Nephron progenitor cell (in vitro differentiated cells): Measurements from ENCODE around the gene ILK.

ENCODE experiments used
- DNase-seq: peaks from one replicate; pipeline ENCODE4 v3.0.0; 2021
- H3K27ac Mint-ChIP-seq: 2 replicates; pipeline ENCODE4 v1.8.0; 2021; ENCODE audit warnings: mild to moderate bottlenecking, moderate library complexity, mixed read lengths
- H3K27me3 Mint-ChIP-seq: 2 replicates; pipeline ENCODE4 v1.8.0; 2021; ENCODE audit warnings: mild to moderate bottlenecking, low read depth, mixed read lengths; ENCODE audit not compliant: poor library complexity
- H3K36me3 Mint-ChIP-seq: 2 replicates; pipeline ENCODE4 v1.8.0; 2021; ENCODE audit warnings: low read depth, mixed read lengths
- H3K4me1 Mint-ChIP-seq: 2 replicates; pipeline ENCODE4 v1.8.0; 2021; ENCODE audit warnings: mixed read lengths
- H3K4me3 Mint-ChIP-seq: 2 replicates; pipeline ENCODE4 v1.8.0; 2021; ENCODE audit warnings: mild to moderate bottlenecking, moderate library complexity, mixed read lengths
- H3K9me3 Mint-ChIP-seq: 2 replicates; pipeline ENCODE4 v1.8.0; 2021; ENCODE audit warnings: mild to moderate bottlenecking, moderate library complexity, mixed read lengths
- TF ChIP-seq, protein P1 (sequence below): fragments of 200-600 bp; sonication (generic); IDR thresholded peaks from 2 replicates; pipeline ENCODE4 v1.5.0; 2021; ENCODE audit warnings: antibody characterized with exemption

Gene ILK

DNA sequence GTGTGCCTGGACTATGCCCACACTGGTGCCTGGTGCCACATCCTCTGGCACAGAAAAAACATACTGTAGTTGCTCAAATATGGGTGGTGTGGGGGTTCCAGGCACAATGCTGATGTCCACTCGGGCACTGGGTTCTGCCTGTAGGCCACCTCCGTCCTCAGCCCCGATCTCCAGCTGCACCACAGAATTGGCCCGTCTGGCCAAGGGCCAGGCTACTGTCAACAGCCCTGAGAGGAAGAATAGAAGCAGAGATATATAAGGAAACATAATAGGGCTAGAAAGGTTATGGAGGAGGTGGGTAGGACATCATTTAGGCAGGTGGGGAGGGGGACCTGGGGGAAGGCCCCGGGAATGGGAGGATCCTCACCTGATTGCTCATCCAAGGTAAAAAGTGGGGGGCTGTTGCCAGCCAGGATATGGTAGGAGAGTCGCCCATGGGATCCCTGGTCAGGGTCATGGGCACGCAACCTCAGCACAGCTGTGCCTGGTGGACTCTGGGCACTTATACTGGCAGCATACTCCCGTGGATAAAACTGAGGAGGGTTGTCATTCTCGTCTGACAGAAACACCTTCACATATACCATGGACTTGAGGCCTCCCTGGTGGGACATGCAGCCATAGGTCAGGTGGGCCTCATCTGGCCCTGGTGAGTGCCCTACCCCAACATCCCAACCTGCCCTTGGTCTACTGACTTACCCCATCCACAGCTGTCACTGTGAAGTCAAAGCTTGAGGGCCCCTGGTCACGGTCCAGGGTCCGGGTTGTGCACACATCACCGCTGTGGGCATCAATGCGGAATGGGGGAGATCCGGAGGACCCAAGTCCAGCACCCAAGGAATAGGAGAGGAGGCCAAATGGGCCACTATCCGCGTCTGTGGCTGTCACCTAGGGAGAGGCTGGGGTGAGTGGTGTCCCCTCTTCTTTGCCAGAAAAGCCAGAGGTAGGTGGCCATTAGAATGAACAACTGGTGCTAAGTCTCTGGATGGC is 30.1 kb downstream of the ILK start:
- Mint-ChIP-seq H3K27me3 (peaks cover 30% of the 10 kb centered on the region), H3K27ac (peak overlapping the region; percentile 81), H3K9me3 (no peaks in the 10 kb centered on the region), H3K4me3 (no peak overlapping the region), H3K36me3 (peaks cover 45% of the 10 kb centered on the region), H3K4me1 (peaks cover 5% of the 10 kb centered on the region)
- DNase-seq, result no peak
- TF ChIP-seq, protein P1, sequence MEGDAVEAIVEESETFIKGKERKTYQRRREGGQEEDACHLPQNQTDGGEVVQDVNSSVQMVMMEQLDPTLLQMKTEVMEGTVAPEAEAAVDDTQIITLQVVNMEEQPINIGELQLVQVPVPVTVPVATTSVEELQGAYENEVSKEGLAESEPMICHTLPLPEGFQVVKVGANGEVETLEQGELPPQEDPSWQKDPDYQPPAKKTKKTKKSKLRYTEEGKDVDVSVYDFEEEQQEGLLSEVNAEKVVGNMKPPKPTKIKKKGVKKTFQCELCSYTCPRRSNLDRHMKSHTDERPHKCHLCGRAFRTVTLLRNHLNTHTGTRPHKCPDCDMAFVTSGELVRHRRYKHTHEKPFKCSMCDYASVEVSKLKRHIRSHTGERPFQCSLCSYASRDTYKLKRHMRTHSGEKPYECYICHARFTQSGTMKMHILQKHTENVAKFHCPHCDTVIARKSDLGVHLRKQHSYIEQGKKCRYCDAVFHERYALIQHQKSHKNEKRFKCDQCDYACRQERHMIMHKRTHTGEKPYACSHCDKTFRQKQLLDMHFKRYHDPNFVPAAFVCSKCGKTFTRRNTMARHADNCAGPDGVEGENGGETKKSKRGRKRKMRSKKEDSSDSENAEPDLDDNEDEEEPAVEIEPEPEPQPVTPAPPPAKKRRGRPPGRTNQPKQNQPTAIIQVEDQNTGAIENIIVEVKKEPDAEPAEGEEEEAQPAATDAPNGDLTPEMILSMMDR, result no peak

- Mint-ChIP-seq H3K27ac (no peak overlapping the region), H3K4me3 (no peak overlapping the region), H3K4me1 (peaks cover 10% of the 10 kb centered on the region), H3K36me3 (peaks cover 43% of the 10 kb centered on the region), H3K9me3 (no peaks in the 10 kb centered on the region), H3K27me3 (peaks cover 28% of the 10 kb centered on the region)
- TF ChIP-seq, protein P1, result no peak
- DNase-seq, result no peak
Observed at GRCh38 chr11:6634534-6634933, 31.0 kb downstream of the ILK start.

DNA sequence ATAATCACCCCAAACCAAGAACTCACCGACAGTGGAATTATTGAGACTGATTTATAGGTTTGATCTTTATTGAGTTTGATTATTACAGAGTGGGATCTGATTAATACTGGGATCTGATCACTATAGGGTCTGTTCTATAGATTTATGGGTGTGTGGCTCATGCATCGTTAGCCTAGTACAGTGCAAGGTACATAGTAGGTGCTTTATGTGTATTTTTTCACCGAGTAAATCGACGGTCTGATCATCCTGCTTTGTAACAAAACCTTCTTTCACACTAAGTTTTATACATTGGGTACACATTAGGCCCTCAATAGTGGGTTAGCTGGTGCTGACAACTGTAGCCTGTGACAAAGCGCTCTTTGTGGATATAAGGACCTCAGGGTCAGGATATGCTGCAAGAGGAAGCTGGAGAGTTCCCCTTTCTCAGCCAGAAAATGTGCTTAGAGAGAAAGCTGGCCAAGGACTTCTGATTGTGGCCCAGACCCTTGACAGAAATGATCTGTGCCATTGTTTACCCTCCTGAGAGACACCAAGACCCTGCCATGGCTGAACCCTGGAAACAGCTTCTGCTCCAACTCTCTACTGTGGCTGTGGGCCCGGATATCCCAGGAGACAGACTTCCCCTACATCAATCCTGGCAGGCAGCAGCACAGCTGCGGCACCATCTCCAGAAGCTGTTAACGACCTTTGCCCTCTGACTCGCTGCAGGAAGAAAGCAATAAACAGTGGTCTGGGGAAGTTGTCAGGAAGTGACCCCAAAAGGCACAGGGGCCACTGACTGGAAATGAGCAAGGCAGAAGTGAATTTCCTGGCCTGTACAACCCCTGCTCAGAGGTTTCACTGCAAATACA is 31.7 kb downstream of the ILK start:
- no peak overlapping the region for H3K27ac Mint-ChIP-seq

DNA sequence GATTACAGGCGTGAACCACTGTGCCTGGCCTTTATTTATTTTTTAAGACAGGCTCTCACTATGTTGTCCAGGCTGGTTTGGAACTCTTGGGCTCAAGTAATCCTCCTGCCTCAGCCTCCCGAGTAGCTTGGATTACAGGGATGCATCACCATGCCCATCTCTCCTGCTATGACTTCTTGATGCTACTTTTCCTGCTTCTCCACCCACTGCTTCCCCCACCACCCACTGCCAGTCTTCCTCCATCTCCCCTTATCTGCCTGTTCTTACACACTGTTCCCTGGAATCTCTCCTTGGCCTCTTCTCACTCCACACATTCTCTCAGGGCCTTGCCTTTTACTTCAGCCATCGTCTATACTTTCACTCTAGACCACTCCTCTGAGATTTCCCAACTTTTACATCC is 32.9 kb downstream of the ILK start:
- no peak overlapping the region for H3K4me3 Mint-ChIP-seq
- H3K4me1 Mint-ChIP-seq, result peaks cover 12% of the 10 kb centered on the region
- peaks cover 29% of the 10 kb centered on the region for H3K36me3 Mint-ChIP-seq
- TF ChIP-seq, protein P1, result no peak
- H3K9me3 Mint-ChIP-seq, result no peaks in the 10 kb centered on the region
- peaks cover 12% of the 10 kb centered on the region for H3K27me3 Mint-ChIP-seq
- H3K27ac Mint-ChIP-seq, result no peak overlapping the region
- no peak for DNase-seq

More for the DNA sequence above, 31.7 kb downstream of the ILK start:
- Mint-ChIP-seq H3K9me3 (no peaks in the 10 kb centered on the region), H3K36me3 (peaks cover 40% of the 10 kb centered on the region), H3K27me3 (peaks cover 23% of the 10 kb centered on the region), H3K4me3 (no peak overlapping the region), H3K4me1 (peaks cover 12% of the 10 kb centered on the region)
- peak; percentile 58 for DNase-seq
- TF ChIP-seq, protein P1, result no peak

DNA sequence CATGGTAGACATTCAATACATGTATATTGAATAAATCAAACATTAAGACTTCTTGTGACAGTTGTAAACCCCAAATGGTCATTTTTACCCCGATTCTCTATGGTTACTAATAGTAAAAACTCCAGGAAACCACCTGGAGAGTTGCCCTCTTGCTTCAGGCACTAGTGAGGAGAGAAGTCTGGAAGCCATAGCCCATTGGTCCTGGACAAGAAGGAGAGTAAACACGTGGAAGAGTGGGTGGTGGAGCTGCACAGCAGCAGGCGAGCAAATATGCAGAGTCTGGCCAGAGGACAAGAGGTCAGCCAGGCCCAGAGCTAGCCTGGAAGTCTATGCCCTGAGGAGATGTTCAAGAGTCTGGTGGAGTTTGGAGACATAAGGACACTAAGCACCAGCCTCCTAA is 34.3 kb downstream of the ILK start:
- no peak for DNase-seq
- H3K36me3 Mint-ChIP-seq, result peaks cover 15% of the 10 kb centered on the region
- no peak overlapping the region for H3K4me3 Mint-ChIP-seq
- TF ChIP-seq, protein P1, result no peak
- no peaks in the 10 kb centered on the region for H3K9me3 Mint-ChIP-seq
- peaks cover 12% of the 10 kb centered on the region for H3K4me1 Mint-ChIP-seq
- H3K27ac Mint-ChIP-seq, result no peak overlapping the region
- peaks cover 1% of the 10 kb centered on the region for H3K27me3 Mint-ChIP-seq
